SK-N-SH (cell line): ENCODE data around the gene PIN1.

Experiments used
- ELF1 ChIP-seq: IDR thresholded peaks from 2 replicates; pipeline ENCODE4 v1.4.0; 2012
- EP300 ChIP-seq, 2 experiments: IDR thresholded peaks; 2 replicates each; pipeline versions ENCODE4 v1.4.0 to v1.6.1; 2012; ENCODE audit warnings: borderline replicate concordance in 1 of 2, low read depth in 1 of 2, low read length in 1 of 2
- EZH2phosphoT487 ChIP-seq: fragments of 200-600 bp; sonication (generic); IDR thresholded peaks from 2 replicates; pipeline ENCODE4 v1.6.1; 2017; ENCODE audit warnings: low read depth, mixed run types, mild to moderate bottlenecking, antibody characterized with exemption, moderate library complexity, borderline replicate concordance
- JUND ChIP-seq: IDR thresholded peaks from 2 replicates; pipeline ENCODE4 v1.4.0; 2012
- MXI1 ChIP-seq: IDR thresholded peaks from 2 replicates; pipeline ENCODE4 v1.6.1; 2012; ENCODE audit warnings: mild to moderate bottlenecking, low read depth, low read length, improper control_type of control experiment
- POLR2AphosphoS5 ChIP-seq: IDR thresholded peaks from 2 replicates; pipeline ENCODE4 v1.6.1; 2012; ENCODE audit warnings: low read depth, low read length
- RAD21 ChIP-seq: IDR thresholded peaks from 2 replicates; pipeline ENCODE4 v1.6.1; 2012; ENCODE audit warnings: mild to moderate bottlenecking, low read length
- RFX5 ChIP-seq: IDR thresholded peaks from 2 replicates; pipeline ENCODE4 v1.6.1; 2012; ENCODE audit warnings: mild to moderate bottlenecking, improper control_type of control experiment, low read length
- SIN3A ChIP-seq: IDR thresholded peaks from 2 replicates; pipeline ENCODE4 v1.6.1; 2012; ENCODE audit warnings: low read depth, mild to moderate bottlenecking, low read length, moderate library complexity, borderline replicate concordance
- TCF12 ChIP-seq: IDR thresholded peaks from 2 replicates; pipeline ENCODE4 v1.4.0; 2012
- TF ChIP-seq, protein P1 (sequence below): fragments of 200-600 bp; sonication (generic); IDR thresholded peaks from 2 replicates; pipeline ENCODE4 v1.6.1; 2017; ENCODE audit warnings: antibody characterized with exemption, mild to moderate bottlenecking, moderate library complexity
- TF ChIP-seq, protein P2 (sequence below): IDR thresholded peaks from 2 replicates; pipeline ENCODE4 v1.4.0; 2012; ENCODE audit warnings: low read depth, borderline replicate concordance
- TF ChIP-seq, protein P3 (sequence below): IDR thresholded peaks from 2 replicates; pipeline ENCODE4 v1.6.1; 2012; ENCODE audit warnings: mild to moderate bottlenecking, low read depth, low read length, moderate library complexity

DNA sequence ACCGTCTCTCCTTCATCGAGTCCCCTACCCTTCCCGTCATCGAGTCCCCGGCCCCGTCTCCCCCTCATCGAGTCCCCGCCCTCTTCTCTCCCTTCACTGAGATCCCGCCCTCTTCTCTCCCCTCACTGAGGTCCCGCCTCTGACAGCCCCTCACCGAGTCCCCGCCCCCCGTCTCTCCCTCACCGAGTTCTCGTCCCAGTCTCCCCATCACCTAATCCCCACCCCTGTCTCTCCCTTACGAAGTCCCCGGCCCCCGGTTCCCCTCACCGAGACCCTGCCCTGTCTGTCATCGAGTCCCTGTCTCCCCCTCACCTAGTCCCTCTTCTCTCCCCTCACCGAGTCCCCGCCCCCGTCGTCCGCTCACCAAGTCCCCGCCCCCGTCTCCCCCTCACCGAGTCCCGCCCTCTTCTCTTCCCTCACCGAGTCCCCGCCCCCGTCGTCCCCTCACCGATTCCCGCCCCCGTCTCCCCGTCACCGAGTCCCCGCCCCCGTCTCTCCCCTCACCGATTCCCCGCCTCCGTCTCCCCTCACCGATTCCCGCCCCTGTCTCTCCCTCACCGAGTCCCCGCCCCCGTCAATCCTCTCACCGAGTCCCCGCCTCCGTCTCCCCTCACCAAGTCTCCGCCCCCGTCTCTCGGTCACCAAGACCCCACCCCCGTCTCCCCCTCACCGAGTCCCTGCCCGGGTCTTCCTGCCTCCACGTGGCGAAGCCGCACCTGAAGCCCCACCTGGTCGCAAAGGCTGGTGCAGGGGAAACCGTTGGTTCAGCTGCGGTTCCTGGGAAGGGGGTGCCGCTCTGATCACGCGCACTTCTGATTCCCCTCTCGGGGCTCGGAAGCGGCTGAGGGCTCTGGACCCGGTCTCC is 42.7 kb upstream of the PIN1 start:
- TF ChIP-seq, protein P1, sequence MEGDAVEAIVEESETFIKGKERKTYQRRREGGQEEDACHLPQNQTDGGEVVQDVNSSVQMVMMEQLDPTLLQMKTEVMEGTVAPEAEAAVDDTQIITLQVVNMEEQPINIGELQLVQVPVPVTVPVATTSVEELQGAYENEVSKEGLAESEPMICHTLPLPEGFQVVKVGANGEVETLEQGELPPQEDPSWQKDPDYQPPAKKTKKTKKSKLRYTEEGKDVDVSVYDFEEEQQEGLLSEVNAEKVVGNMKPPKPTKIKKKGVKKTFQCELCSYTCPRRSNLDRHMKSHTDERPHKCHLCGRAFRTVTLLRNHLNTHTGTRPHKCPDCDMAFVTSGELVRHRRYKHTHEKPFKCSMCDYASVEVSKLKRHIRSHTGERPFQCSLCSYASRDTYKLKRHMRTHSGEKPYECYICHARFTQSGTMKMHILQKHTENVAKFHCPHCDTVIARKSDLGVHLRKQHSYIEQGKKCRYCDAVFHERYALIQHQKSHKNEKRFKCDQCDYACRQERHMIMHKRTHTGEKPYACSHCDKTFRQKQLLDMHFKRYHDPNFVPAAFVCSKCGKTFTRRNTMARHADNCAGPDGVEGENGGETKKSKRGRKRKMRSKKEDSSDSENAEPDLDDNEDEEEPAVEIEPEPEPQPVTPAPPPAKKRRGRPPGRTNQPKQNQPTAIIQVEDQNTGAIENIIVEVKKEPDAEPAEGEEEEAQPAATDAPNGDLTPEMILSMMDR: no peak
- no peak for TF ChIP-seq RAD21
- TF ChIP-seq, protein P2, sequence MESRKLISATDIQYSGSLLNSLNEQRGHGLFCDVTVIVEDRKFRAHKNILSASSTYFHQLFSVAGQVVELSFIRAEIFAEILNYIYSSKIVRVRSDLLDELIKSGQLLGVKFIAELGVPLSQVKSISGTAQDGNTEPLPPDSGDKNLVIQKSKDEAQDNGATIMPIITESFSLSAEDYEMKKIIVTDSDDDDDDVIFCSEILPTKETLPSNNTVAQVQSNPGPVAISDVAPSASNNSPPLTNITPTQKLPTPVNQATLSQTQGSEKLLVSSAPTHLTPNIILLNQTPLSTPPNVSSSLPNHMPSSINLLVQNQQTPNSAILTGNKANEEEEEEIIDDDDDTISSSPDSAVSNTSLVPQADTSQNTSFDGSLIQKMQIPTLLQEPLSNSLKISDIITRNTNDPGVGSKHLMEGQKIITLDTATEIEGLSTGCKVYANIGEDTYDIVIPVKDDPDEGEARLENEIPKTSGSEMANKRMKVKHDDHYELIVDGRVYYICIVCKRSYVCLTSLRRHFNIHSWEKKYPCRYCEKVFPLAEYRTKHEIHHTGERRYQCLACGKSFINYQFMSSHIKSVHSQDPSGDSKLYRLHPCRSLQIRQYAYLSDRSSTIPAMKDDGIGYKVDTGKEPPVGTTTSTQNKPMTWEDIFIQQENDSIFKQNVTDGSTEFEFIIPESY: no peak
- no peak for TF ChIP-seq RFX5
- no peak for TF ChIP-seq ELF1
- no peak for TF ChIP-seq EZH2phosphoT487
- TF ChIP-seq, protein P3, sequence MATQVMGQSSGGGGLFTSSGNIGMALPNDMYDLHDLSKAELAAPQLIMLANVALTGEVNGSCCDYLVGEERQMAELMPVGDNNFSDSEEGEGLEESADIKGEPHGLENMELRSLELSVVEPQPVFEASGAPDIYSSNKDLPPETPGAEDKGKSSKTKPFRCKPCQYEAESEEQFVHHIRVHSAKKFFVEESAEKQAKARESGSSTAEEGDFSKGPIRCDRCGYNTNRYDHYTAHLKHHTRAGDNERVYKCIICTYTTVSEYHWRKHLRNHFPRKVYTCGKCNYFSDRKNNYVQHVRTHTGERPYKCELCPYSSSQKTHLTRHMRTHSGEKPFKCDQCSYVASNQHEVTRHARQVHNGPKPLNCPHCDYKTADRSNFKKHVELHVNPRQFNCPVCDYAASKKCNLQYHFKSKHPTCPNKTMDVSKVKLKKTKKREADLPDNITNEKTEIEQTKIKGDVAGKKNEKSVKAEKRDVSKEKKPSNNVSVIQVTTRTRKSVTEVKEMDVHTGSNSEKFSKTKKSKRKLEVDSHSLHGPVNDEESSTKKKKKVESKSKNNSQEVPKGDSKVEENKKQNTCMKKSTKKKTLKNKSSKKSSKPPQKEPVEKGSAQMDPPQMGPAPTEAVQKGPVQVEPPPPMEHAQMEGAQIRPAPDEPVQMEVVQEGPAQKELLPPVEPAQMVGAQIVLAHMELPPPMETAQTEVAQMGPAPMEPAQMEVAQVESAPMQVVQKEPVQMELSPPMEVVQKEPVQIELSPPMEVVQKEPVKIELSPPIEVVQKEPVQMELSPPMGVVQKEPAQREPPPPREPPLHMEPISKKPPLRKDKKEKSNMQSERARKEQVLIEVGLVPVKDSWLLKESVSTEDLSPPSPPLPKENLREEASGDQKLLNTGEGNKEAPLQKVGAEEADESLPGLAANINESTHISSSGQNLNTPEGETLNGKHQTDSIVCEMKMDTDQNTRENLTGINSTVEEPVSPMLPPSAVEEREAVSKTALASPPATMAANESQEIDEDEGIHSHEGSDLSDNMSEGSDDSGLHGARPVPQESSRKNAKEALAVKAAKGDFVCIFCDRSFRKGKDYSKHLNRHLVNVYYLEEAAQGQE: no peak
- peak; percentile 96 for TF ChIP-seq MXI1
- no peak for TF ChIP-seq EP300 (IDR thresholded peaks at IDR 0.05; ENCODE audit: borderline replicate concordance in 1 of 2, low read depth in 1 of 2, low read length in 1 of 2)
- no peak for TF ChIP-seq JUND
- no peak for TF ChIP-seq TCF12
- TF ChIP-seq POLR2AphosphoS5: no peak
- TF ChIP-seq SIN3A: peak; percentile 22; the same call in 1 of the 2 replicates
